HT-29 (cell line): ENCODE measurements around the gene TPR. TPM values are rescaled to one million over a fixed set of nuclear protein-coding genes. Genes with fewer than 3 reads are reported as not detected.

ENCODE experiments used
- DNase-seq: peaks from one replicate; pipeline ENCODE4 v3.0.0-alpha.2; 2015; ENCODE audit warnings: low spot score
- total RNA-seq: library from RNA; depleted of rRNA; stranded (reverse); fragments of >200 nt; shearing (Covaris generic); gene quantifications from 2 replicates; pipeline ENCODE4 v1.2.3, GENCODE V29; 2014

The TPR gene
- total RNA-seq, 1 experiment from 2014 or later = 55.4 TPM

DNA sequence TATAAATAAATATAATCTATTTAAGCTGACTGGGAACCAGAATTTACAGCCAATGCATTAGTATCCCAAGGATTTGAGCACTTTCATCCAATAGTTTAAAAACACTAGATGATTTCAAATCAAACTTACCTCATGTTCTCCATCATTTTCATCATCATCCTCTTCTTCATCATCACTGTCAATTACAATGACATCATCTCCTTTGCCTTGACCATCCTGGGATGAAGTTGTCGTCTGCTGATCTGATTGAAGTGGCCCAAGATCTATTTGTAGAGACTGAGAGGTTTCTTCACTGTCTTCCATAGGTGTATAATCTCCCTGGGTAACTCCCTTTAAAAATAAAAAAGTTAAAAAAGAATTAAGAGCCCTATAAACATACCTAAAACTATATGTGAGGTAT lies 47.7 kb downstream of the TPR start:
- DNase-seq = no peak

DNA sequence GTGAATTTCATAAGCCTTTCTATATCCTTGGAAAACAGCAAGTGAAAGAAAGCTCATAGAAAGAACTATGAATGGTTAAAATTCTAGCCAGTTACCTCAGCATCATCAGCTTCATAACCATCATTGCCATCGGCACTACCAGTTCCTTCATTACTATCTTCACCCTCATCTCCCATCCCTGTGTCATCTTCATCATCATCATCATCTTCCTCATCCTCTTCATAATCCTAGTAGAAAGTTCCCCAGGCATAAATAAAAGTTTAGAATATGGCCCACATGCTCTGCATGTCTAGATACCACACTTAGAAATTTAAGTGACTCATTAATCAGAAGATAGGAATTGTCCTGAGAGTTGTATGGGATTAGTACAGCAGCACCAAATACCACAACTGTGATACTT lies 49.0 kb downstream of the TPR start:
- no peak for DNase-seq

DNA sequence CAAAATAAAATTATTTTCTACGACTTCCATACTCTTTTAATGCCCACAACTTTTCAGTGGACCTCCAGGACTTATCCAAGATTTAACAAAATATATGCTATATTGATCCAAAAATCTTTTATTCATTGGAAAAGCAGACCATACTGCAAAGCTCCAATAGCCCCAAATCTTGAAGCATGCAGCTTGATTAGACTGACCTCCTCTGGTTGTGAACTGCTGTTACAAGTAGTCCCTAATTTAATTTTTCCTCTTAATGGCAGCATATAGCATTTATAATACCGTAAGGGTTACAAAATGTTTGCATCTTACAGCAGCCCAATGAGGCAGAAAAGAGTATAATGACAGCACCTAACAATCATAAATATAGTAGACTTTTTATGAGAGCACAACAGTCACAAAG lies 49.8 kb downstream of the TPR start:
- DNase-seq = no peak

DNA sequence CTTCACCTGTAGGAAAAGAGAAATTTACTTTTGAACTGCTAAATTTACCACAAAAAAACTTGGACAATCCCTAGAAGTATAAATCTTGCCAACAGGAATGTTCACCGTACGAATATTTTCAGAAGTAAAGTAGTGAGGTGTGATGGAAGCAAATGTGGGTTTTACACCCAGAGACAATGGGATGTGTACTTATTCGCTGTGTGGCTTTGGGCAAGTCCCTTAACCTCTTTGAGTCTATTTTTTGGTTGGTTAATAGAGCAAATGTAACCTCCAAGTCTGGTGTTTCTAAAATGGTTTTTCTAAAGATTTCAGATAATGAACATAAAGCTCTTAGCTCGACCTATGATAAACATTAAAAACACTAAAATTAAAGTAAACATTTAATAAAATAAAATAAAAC lies 51.2 kb downstream of the TPR start:
- no peak for DNase-seq

DNA sequence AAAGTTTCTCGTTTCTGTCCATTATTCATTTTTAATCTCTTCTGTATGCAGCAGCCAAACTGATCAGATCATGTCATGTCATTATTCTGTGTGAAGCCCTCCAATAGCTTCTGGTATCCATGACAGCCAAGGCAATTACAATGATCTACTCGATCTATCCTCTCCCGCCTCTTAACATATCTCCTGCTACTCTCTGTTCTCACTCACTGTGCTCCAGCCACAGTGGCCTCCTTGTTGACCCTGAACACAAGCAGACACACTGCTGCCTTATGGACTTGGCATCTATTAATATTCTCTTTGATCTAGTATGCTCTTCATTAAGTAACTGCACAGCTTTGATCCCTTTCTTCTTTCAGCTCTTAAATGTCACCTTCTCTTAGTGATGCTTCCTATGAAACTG lies 59.5 kb downstream of the TPR start:
- DNase-seq = no peak

DNA sequence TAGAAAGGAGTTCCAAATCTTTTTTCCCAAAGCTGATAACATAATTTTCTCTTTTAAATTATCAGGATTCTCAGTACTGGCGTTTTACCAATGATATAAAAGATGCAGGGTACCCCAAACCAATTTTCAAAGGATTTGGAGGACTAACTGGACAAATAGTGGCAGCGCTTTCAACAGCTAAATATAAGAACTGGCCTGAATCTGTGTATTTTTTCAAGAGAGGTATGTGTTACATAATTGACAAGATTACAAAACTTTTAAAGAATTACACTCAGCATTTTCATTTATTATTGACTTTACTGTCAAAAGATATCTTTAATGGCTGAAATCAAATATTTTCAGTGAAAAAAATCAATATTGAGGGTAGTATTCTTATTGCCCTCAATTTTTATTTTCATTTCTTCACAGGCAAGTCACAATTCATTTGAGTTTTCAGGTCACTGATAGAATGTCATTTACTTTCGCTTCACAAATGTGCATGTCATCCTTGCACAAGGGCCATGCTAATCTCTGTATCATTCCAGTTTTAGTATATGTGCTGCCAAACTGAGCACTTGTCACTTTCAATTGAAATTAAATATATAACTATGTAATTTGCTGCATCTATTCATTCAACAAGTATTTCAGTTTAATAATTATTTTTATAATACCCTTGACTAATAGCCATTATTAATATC lies 63.5 kb downstream of the TPR start:
- DNase-seq = no peak

DNA sequence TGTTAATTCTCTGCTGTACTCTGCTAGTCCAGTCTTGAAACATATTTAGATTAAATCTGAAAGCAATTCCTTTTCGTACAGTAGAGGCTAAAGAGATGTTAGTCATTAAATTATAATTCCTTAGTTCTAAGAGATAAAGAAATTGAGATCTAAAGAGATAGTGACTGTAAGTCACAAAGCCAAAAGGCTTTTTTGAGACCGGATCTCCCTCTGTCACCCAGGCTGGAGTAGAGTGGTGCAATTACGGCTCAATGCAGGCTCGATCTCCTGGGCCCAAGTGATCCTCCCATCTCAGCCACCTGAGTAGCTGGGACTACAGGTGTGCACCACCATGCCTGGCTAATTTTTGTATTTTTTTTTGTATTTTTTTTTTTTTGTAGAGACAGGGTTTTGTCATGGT lies 64.7 kb downstream of the TPR start:
- DNase-seq = no peak

DNA sequence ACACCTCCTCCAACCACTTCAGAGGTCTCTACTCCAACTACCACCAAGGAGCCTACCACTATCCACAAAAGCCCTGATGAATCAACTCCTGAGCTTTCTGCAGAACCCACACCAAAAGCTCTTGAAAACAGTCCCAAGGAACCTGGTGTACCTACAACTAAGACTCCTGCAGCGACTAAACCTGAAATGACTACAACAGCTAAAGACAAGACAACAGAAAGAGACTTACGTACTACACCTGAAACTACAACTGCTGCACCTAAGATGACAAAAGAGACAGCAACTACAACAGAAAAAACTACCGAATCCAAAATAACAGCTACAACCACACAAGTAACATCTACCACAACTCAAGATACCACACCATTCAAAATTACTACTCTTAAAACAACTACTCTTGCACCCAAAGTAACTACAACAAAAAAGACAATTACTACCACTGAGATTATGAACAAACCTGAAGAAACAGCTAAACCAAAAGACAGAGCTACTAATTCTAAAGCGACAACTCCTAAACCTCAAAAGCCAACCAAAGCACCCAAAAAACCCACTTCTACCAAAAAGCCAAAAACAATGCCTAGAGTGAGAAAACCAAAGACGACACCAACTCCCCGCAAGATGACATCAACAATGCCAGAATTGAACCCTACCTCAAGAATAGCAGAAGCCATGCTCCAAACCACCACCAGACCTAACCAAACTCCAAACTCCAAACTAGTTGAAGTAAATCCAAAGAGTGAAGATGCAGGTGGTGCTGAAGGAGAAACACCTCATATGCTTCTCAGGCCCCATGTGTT lies 66.6 kb downstream of the TPR start:
- DNase-seq = no peak

DNA sequence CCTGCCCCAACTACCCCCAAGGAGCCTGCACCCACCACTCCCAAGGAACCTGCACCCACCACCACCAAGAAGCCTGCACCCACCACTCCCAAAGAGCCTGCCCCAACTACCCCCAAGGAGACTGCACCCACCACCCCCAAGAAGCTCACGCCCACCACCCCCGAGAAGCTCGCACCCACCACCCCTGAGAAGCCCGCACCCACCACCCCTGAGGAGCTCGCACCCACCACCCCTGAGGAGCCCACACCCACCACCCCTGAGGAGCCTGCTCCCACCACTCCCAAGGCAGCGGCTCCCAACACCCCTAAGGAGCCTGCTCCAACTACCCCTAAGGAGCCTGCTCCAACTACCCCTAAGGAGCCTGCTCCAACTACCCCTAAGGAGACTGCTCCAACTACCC lies 67.6 kb downstream of the TPR start:
- DNase-seq = no peak

DNA sequence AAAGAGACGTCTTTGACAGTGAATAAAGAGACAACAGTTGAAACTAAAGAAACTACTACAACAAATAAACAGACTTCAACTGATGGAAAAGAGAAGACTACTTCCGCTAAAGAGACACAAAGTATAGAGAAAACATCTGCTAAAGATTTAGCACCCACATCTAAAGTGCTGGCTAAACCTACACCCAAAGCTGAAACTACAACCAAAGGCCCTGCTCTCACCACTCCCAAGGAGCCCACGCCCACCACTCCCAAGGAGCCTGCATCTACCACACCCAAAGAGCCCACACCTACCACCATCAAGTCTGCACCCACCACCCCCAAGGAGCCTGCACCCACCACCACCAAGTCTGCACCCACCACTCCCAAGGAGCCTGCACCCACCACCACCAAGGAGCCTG lies 68.5 kb downstream of the TPR start:
- DNase-seq = no peak

DNA sequence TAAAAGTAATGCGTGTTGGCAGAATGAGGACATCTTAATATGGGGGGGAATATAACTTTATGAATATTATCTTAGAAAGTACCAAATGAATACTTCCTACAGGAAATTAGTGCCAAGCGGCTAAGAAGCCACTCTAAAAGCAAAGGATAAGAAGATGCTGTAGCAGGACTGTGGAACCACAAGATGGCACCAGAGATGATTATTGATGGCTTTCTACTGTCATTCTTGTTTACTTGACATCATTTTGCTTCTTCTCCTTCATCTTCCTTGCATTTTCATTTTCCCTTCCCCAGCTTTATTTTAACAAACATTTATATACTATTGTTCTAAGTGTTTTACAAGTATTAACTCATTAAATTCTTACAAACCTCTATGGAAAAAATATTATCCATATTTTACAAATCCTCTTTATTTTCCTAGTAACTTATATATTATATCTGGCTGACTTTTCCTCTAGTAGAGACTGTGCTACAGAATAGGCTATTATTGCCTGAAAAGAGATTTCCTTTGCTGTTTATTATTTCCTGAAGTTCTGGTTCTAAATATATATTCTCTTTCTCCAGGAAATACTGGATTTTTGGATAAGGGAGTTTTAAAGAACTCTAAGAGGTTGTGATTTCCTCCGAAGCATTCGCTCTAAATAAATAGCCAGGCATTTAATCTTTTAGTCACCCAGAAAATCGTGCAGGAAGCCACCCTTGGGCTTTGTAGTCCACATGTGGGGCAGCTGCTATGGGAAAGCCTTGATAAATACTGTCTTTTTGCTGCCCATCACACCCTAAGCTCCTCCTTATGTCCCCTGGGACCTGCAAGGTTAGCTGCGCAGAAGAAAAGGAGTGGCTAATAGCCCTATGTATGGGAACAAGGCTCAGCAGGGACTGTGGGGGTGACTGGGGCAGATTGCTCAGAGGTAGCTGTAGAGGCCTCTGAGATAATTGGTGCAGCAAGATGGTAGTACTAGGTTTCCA lies 69.8 kb downstream of the TPR start:
- peak; percentile 31 for DNase-seq

DNA sequence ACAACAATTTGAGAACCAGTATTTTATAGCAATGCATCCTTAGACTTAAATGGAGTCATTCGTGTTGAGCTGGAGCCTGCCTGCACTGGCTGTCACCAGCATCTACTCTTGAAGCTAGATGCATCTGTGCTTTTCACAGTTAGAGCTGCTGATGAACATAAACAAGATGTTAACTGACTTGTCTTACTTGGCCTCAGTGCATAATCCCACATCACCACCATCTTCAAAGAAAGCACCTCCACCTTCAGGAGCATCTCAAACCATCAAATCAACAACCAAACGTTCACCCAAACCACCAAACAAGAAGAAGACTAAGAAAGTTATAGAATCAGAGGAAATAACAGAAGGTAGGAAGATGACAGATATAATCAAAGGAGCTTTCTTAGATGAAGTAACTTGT lies 71.1 kb downstream of the TPR start:
- no peak for DNase-seq

DNA sequence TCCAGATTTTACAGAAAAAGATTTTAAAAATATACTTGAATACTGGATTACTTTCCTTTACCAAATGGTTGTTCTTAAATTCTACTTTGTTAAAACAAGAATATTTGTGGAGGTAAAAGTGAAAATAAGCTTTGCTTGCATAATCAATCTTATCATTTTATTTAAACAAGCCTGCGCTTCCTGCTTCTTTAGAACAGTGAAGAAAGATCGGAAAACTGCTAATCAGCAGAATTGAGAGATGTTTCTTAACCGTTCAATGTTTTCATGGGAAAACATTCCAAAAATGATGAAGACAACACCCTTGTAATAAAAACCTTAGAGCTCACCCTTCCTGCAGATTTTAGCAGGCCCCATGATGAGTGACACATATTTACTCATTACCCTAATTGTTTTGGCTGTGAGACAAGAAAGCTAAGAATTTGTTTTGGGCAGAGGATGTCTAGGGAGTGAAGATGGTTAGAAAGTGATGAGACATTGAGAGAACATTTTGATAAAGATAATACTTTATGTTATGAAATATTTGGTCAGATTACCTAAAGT lies 72.6 kb downstream of the TPR start:
- no peak for DNase-seq

DNA sequence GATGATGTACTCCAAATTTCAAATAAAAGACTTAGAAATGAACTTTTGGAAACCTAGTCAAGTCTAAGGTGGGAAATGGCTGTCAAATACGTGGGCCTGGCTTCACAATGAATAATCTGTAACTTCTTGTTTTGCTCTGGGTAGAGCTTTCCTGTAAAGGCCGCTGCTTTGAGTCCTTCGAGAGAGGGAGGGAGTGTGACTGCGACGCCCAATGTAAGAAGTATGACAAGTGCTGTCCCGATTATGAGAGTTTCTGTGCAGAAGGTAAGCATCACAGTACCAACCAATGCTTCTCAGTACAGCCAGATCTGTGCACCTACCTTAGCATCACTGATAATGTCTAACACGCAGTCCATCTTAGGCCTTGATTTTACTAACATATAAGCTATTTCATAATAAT lies 73.6 kb downstream of the TPR start:
- DNase-seq = no peak

DNA sequence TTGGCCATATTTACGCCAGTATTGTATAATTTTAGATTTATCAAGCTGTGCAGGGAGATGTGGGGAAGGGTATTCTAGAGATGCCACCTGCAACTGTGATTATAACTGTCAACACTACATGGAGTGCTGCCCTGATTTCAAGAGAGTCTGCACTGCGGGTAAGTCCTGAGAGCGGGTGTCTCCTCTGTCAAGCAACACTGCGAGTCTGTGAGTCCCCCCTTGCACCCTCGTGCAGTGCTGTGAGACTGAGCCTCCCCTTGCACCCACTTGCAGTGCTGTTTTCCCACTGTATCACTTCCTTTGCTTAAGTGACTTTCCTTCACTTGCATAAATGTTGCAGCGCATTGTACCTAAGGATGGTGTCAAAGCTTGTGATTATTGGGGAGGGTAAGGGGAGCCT lies 75.0 kb downstream of the TPR start:
- no peak for DNase-seq

DNA sequence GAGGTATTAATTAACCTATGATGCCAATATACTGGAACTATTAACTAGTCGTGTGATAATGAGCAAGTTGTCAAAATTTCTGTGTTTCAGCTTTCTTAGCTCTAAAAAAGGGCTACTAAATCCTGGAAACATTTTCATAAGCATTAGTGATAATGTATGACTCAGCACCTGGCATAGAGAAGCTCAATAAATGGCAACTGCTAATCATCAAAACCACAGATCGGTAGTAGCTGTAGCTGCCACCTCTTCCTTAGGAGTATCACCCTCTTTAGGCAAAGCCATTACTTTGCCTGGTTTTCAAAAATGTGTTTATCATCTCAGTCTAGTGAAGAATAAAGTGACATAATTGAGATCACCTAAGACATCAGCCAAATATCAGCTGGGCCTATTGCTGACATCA lies 75.5 kb downstream of the TPR start:
- no peak for DNase-seq

DNA sequence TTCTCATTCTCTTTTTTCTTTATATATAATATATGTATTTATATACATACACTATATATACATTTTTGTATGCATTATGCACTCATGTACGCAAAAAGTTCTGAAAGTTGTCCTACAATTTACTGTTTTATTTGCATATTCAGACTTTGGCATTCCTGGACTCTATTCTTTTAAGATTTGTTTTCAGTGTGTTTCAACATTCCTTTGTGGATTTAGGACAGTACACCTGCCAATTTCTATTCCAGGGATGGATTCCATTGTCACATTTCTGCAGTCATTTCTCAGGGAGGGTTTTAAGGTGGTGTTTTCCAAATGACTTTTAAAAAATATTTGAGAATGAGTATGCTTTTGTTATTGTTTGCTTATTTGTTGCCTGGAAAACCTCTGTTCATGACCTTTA lies 76.2 kb downstream of the TPR start:
- DNase-seq = no peak

DNA sequence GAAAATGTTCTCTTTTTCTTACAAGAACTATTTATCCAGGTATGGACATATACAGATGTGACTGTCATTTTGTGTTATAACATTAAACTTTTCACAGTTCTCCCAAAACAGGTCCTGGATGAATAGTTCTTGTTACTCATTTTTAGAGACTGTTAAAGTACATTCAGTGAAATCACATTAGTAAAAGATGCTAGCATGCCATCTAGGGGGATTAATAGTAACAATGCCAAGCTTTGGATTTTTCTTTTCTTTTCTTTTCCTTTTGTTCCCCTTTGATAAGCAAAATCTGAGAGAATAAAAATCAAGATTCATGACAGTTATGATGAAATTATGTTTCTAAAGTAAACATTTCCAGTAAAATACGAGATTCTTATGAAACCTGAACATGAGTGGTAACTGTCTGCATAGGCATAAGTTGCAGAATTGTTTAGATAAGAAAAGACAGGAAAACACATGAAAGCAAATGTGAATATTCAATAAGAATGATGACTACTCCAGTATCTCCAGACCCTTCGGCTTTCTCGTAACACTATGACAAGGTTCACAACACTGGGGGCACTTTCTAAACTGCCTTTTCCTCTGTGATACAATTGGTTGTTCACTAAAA lies 77.5 kb downstream of the TPR start:
- DNase-seq = no peak

DNA sequence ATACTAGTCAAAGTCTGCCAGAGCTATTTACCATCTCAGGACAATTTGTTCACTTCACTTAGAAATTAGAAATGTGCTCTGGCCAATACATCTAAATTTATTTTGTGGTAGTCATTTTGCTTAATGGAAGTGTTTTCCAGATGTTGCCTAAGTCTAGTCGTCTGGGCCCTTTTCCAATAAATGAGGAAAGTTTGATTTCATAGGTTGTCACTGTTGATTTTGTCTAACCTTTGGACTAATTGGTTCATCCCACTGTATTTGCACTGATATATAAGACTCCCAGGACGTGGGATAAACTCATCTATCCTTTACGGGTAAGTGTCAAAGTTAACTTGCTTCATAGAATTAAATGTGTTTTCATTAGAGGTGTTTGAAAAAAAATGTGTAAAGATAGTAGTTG lies 79.1 kb downstream of the TPR start, which contains the start of gene PRG4:
TSS of gene PRG4 (plus strand) at position 300 of the 400 bp plus-strand sequence.
- no peak for DNase-seq

DNA sequence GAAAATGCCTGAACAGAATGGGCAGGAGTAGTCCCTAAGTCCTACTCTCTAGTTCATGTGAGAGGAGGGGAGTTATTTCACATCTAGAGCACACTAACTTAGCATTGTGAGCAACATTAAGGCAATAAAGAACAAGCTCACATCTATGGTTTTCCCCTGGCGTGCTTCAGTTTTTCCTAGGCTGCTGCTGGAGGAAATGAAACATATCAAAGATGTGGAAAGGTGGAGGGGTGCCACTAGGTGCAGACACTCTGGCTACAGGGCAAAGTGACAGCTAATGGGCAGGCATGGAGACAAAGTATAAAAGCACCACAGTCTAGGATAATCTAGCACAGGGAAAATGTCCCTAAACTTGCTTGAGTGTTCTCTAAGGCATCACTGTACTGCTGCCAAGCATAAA lies 82.2 kb downstream of the TPR start:
- DNase-seq = no peak

DNA sequence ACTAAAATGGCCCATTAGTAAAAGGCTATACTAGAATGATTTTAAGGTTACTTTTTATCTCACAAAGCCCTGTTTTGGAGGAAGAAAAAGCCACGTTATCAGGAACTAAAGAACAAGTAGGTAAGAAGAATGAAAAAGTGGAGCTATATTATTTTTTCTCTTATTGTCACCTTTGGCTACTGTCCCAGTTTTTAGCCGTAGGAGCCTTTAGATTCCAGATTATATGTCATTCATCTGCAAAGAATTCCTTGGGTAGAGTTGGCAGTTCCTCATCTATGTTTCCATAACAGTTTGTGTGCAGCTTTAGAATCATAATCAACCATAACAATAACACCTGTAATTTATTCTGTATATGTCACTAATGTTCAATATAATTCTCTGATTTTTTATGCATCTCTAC lies 83.8 kb downstream of the TPR start:
- no peak for DNase-seq
